Esophagus muscularis mucosa (tissue), 4 donors: ENCODE results near the gene ZFP36.

Experiments used
- EP300 ChIP-seq: sonication (generic); formaldehyde crosslinking; IDR thresholded peaks from one replicate; pipeline ENCODE4 v1.6.1; 2017; ENCODE audit warnings: antibody characterized with exemption
- POLR2A ChIP-seq: fragments of 450-650 bp; IDR thresholded peaks from one replicate; pipeline ENCODE4 v1.6.1; 2017; ENCODE audit warnings: antibody characterized with exemption, moderate library complexity, mild to moderate bottlenecking, low read depth
- POLR2AphosphoS5 ChIP-seq, 2 donors: sonication (generic); formaldehyde crosslinking; IDR thresholded peaks; one replicate each; pipeline ENCODE4 v1.6.1; 2017; ENCODE audit warnings: antibody characterized with exemption in 2 of 2
- TF ChIP-seq, protein P1 (sequence below), 3 experiments: fragments of 200-600 bp in 2 of 3; fragments of 450-650 bp in 1 of 3; sonication (generic) in 2 of 3; IDR thresholded peaks; one replicate each; pipeline ENCODE4 v1.5.1; 2017 to 2019; ENCODE audit warnings: antibody characterized with exemption in 3 of 3, mild to moderate bottlenecking in 2 of 3, moderate library complexity in 1 of 3

DNA sequence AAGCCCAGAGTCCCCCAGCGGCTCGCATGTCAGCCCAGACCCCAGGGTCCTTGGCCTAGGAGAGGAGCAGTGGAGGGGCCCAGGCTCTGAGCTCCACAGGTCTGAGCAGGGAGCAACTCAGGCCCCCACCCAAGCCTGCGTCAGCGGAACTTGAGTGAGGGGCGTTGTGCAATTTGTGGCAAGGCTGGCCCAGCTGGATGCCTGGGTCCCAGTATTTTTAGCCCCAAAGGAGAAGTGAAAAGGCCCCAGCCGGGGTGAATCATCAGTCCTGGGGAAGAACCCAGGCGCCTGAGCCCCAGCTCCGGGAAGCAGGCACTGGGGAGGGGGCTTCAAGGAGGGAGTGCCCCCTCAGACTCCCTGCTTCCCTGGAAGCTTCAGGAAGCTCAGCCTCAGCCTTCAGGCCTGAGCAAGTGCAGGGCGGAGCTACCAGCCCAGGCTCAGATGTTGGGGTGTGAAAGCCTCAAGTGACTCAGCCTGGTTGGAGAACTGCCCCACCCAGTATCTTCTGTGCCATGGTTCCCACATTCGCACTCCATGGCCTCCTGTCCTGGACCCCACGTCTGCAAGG lies 8.3 kb upstream of the ZFP36 start:
- TF ChIP-seq, protein P1, sequence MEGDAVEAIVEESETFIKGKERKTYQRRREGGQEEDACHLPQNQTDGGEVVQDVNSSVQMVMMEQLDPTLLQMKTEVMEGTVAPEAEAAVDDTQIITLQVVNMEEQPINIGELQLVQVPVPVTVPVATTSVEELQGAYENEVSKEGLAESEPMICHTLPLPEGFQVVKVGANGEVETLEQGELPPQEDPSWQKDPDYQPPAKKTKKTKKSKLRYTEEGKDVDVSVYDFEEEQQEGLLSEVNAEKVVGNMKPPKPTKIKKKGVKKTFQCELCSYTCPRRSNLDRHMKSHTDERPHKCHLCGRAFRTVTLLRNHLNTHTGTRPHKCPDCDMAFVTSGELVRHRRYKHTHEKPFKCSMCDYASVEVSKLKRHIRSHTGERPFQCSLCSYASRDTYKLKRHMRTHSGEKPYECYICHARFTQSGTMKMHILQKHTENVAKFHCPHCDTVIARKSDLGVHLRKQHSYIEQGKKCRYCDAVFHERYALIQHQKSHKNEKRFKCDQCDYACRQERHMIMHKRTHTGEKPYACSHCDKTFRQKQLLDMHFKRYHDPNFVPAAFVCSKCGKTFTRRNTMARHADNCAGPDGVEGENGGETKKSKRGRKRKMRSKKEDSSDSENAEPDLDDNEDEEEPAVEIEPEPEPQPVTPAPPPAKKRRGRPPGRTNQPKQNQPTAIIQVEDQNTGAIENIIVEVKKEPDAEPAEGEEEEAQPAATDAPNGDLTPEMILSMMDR (IDR thresholded peaks at IDR 0.05), result no peak
- TF ChIP-seq POLR2A (peak; percentile 16), POLR2AphosphoS5 (IDR thresholded peaks at IDR 0.05) (peak; percentile 61 to 75), EP300 (peak; percentile 41)
